K562 (cell line): ENCODE measurements around the gene ACYP2. TPM values are rescaled to one million over a fixed set of nuclear protein-coding genes. Genes with fewer than 3 reads are reported as not detected.

Experiments
- ATAC-seq: fragments of 200-7000 bp; cut with Tn5 transposase; 3 replicates; pipeline ENCODE4 v1.9.1; 2020; ENCODE audit warnings: moderate library complexity
- BruUV-seq: library from RNA; stranded (reverse); fragments of 400-500 nt; replicated peaks from 2 replicates; lab custom pipeline; 2021; lab: Mats Ljungman, UMichigan
- CTCF ChIA-PET: fragments of 300-600 bp; formaldehyde crosslinking; extraction: SDS; loops from one replicate; lab custom pipeline; 2021; ENCODE audit warnings: low intra/inter-chr PET ratio; lab: Yijun Ruan, JAX
- POLR2A ChIA-PET: fragments of 300-600, 350-650 bp; sonication (Branson Sonifier 250); formaldehyde crosslinking; extraction: SDS; loops from one replicate; lab custom pipeline; 2021; ENCODE audit warnings: antibody characterized with exemption, inconsistent platforms; lab: Yijun Ruan, JAX
- DNase-seq, 4 experiments: peaks; one replicate each; pipeline versions ENCODE4 v3.0.0 to v3.0.0-alpha.2; 2011 to 2018; ENCODE audit warnings: low spot score in 3 of 4, mixed read lengths in 3 of 4; ENCODE audit errors: extremely low read depth in 1 of 4
- FAIRE-seq: peaks from 2 replicates; lab custom pipeline; 2011; peaks lifted over from hg19 to GRCh38; lab: Jason Lieb, UNC
- H2AFZ ChIP-seq: 2 replicates; pipeline ENCODE4 v1.6.0; 2011; ENCODE audit warnings: low read depth, low read length, control low read depth, inconsistent platforms
- H3K27ac ChIP-seq: fragments of 200-600 bp; 3 replicates; pipeline ENCODE4 v1.8.0; 2011; ENCODE audit warnings: low read depth, mild to moderate bottlenecking, control low read depth, inconsistent platforms, low read length, moderate library complexity, mixed read lengths; ENCODE audit errors: extremely low read depth
- H3K27me3 ChIP-seq, 2 experiments: fragments of 300-600 bp in 1 of 2; 2 replicates in 1 of 2; 3 replicates in 1 of 2; pipeline versions ENCODE4 v1.6.0 to v1.8.0; 2011; ENCODE audit warnings: inconsistent platforms in 2 of 2, low read length in 2 of 2, mild to moderate bottlenecking in 1 of 2, mixed read lengths in 1 of 2, moderate library complexity in 1 of 2; ENCODE audit not compliant: control insufficient read depth in 2 of 2, insufficient read depth in 2 of 2
- H3K36me3 ChIP-seq: fragments of 300-600 bp; 3 replicates; pipeline ENCODE4 v1.8.0; 2011; ENCODE audit warnings: mild to moderate bottlenecking, low read length, inconsistent platforms; ENCODE audit not compliant: control insufficient read depth, insufficient read depth
- H3K4me1 ChIP-seq, 2 experiments: fragments of 200-600 bp in 1 of 2; replicated peaks in 1 of 2; 2 replicates in 1 of 2; 3 replicates in 1 of 2; pipeline versions ENCODE4 v1.5.1 to v1.8.0; 2011; ENCODE audit warnings: inconsistent platforms in 2 of 2, low read length in 2 of 2, mild to moderate bottlenecking in 1 of 2, mixed read lengths in 1 of 2, moderate library complexity in 1 of 2; ENCODE audit not compliant: control insufficient read depth in 2 of 2, insufficient read depth in 2 of 2
- H3K4me2 ChIP-seq: 2 replicates; pipeline ENCODE4 v1.6.1; 2011; ENCODE audit warnings: low read length, control low read depth, inconsistent platforms, mixed read lengths; ENCODE audit not compliant: insufficient read depth
- H3K4me3 ChIP-seq: fragments of 200-600 bp; sonication (generic), shearing (Covaris generic); 2 replicates; pipeline ENCODE4 v1.5.1; 2016; ENCODE audit warnings: control low read depth, inconsistent platforms
- H3K79me2 ChIP-seq: fragments of 200-600 bp; 3 replicates; pipeline ENCODE4 v1.8.0; 2011; ENCODE audit warnings: low read length, inconsistent platforms; ENCODE audit not compliant: control insufficient read depth, insufficient read depth
- H3K9ac ChIP-seq, 2 experiments: 2 replicates each; pipeline versions ENCODE4 v1.6.0 to v1.6.1; 2011; ENCODE audit warnings: low read depth in 2 of 2, low read length in 2 of 2, control low read depth in 1 of 2, inconsistent platforms in 1 of 2, mild to moderate bottlenecking in 1 of 2, mixed read lengths in 1 of 2; ENCODE audit not compliant: insufficient read depth in 1 of 2
- H3K9me1 ChIP-seq: one replicate; pipeline ENCODE4 v1.6.0; 2011; ENCODE audit warnings: inconsistent platforms, mild to moderate bottlenecking, low read length, moderate library complexity; ENCODE audit not compliant: control insufficient read depth, insufficient read depth
- H3K9me3 ChIP-seq: replicated peaks from 2 replicates; pipeline ENCODE4 v1.5.1; 2011; ENCODE audit warnings: low read depth, low read length, inconsistent platforms; ENCODE audit not compliant: control insufficient read depth, insufficient read depth
- H4K20me1 ChIP-seq: replicated peaks from 2 replicates; pipeline ENCODE4 v1.6.1; 2011; ENCODE audit warnings: low read length, inconsistent platforms, mixed read lengths; ENCODE audit not compliant: control insufficient read depth, insufficient read depth
- C11orf30 ChIP-seq: fragments of 450-650 bp; IDR thresholded peaks from 2 replicates; pipeline ENCODE4 v1.6.1; 2016; ENCODE audit warnings: low read depth, mild to moderate bottlenecking
- CEBPG ChIP-seq, 3 experiments: fragments of 200-800 bp in 1 of 3; sonication (Bioruptor generic) in 1 of 3; sonication (generic) in 1 of 3; formaldehyde crosslinking in 1 of 3; IDR thresholded peaks in 2 of 3; conservative IDR thresholded peaks in 1 of 3; 2 replicates each; pipeline versions ENCODE4 v1.6.1 to v1.8.0; 2016 to 2022; ENCODE audit warnings: missing compliant biosample characterization in 2 of 3, missing genetic modification characterization in 2 of 3, mild to moderate bottlenecking in 1 of 3, missing genetic modification reagents in 1 of 3
- HLTF ChIP-seq: fragments of 450-650 bp; IDR thresholded peaks from 2 replicates; pipeline ENCODE4 v1.6.1; 2016
- MAFF ChIP-seq: IDR thresholded peaks from 2 replicates; pipeline ENCODE4 v1.6.1; 2012; ENCODE audit warnings: low read length, improper control_type of control experiment
- MAFG ChIP-seq: fragments of 450-650 bp; conservative IDR thresholded peaks from 2 replicates; pipeline ENCODE4 v1.6.1; 2016; ENCODE audit warnings: missing genetic modification characterization, missing compliant biosample characterization
- MAFK ChIP-seq: IDR thresholded peaks from 2 replicates; pipeline ENCODE4 v1.6.1; 2011; ENCODE audit warnings: low read length, improper control_type of control experiment
- MTF1 ChIP-seq: fragments of 250-450 bp; sonication (Bioruptor Pico); IDR thresholded peaks from 2 replicates; pipeline ENCODE4 v1.9.0; 2021; ENCODE audit warnings: moderate library complexity, mild to moderate bottlenecking, inconsistent platforms, borderline replicate concordance
- NCOA2 ChIP-seq, 2 experiments: fragments of 450-650 bp; IDR thresholded peaks; 2 replicates each; pipeline ENCODE4 v1.6.1; 2018; ENCODE audit warnings: mild to moderate bottlenecking in 2 of 2, moderate library complexity in 1 of 2; ENCODE audit not compliant: partially characterized antibody in 2 of 2
- NELFE ChIP-seq: IDR thresholded peaks from 2 replicates; pipeline ENCODE4 v1.6.1; 2011; ENCODE audit warnings: mild to moderate bottlenecking; ENCODE audit not compliant: insufficient read depth, insufficient read length
- SNAPC5 ChIP-seq: fragments of 250-450 bp; sonication (Bioruptor Pico); IDR thresholded peaks from 2 replicates; pipeline ENCODE4 v1.8.0; 2021; ENCODE audit warnings: moderate library complexity, mild to moderate bottlenecking, inconsistent platforms
- TAF15 ChIP-seq: fragments of 200-400 bp; formaldehyde crosslinking; IDR thresholded peaks from 2 replicates; pipeline ENCODE4 v1.6.1; 2017; ENCODE audit warnings: mild to moderate bottlenecking, low read depth, low read length, moderate library complexity
- TRIM24 ChIP-seq, 2 experiments: fragments of 450-650 bp; IDR thresholded peaks; 2 replicates each; pipeline ENCODE4 v1.6.1; 2016
- ZNF212 ChIP-seq: fragments of 450-650 bp; formaldehyde crosslinking; IDR thresholded peaks from 2 replicates; pipeline ENCODE4 v1.4.0; 2020; ENCODE audit warnings: mild to moderate bottlenecking
- ZNF316 ChIP-seq: fragments of 450-650 bp; IDR thresholded peaks from 2 replicates; pipeline ENCODE4 v1.6.1; 2016
- WGBS: fragments of 100-300 bp; shearing (Covaris generic); methylation state at CpG from one replicate; pipeline ENCODE4 v1.1.6; 2016; ENCODE audit warnings: low coverage, mixed read lengths; ENCODE audit not compliant: insufficient coverage; ENCODE audit errors: missing lambda C conversion rate; 5-methylcytosine and 5-hydroxymethylcytosine counted together
- in situ Hi-C: fragments of 300-500 bp; cut with MboI; formaldehyde crosslinking; loops from 4 replicates; pipeline ENCODE4 v1.15.0; 2018; ENCODE audit warnings: inconsistent platforms, mixed read lengths
- intact Hi-C: fragments of 100-400 bp; cut with micrococcal nuclease; formaldehyde crosslinking; loops from 2 replicates; pipeline ENCODE4 v1.14.2; 2022
- polyA plus RNA-seq, 8 experiments: library from polyadenylated mRNA; depleted of rRNA in 4 of 8; stranded (reverse) in 5 of 8; unstranded in 3 of 8; fragments of >200 nt; fragmentation: Nextera tagmentation in 2 of 8; fragmentation: Illumina TruSeq in 1 of 8; extraction: Ambion mirVana in 2 of 8; extraction: Trizol in 1 of 8; gene quantifications; 2 replicates each; pipeline versions ENCODE4 v1.2.1 to v1.2.3, GENCODE V29; 2011 to 2014; ENCODE audit warnings: inconsistent platforms in 1 of 8, missing spikeins in 1 of 8
- total RNA-seq, 7 experiments: library from RNA; depleted of rRNA in 6 of 7; stranded (reverse); fragments of >200 nt in 6 of 7; fragmentation: Illumina TruSeq in 2 of 7; extraction: Trizol in 2 of 7; gene quantifications; 2 replicates each; pipeline versions ENCODE4 v1.2.1 to v1.2.3, GENCODE V29; 2011 to 2021; ENCODE audit warnings: low replicate concordance in 1 of 7

The ACYP2 gene
- total and polyA plus RNA-seq, 9 of the 15 experiments (the other 6 are each of a cell fraction or from before 2014, with no cell fraction given): 1.0 to 4.1 (median 2.0) TPM

GRCh38 chr2:54149638-54150441 is 34.4 kb downstream of the ACYP2 start:
- H3K4me2 ChIP-seq: no peak overlapping the region
- no TSS peak for BruUV-seq
- POLR2A ChIA-PET: no interaction called here
- H3K4me3 ChIP-seq: no peak overlapping the region
- WGBS: 37% methylated on average over 3 of the region's 3 CpGs
- no peaks in the 10 kb centered on the region for H3K9me1 ChIP-seq
- no peaks in the 10 kb centered on the region for H3K9me3 ChIP-seq
- CTCF ChIA-PET: no interaction called here
- TF ChIP-seq SNAPC5 (CRISPR knock-in tag) (no peak), CEBPG (CRISPR knock-in tag; IDR thresholded peaks at IDR 0.05) (no peak), CEBPG (tag; conservative IDR thresholded peaks at IDR 0.05 in 1 of 2, IDR thresholded peaks at IDR 0.05 in 1 of 2) (peak in 1 of 2 experiments; percentile 79; a peak in 2 of 4 replicates), TAF15 (no peak), HLTF (no peak), MTF1 (CRISPR knock-in tag) (no peak), ZNF316 (peak; percentile 82), MAFF (peak; percentile 75), MAFG (tag) (peak; percentile 73), NELFE (no peak), NCOA2 (IDR thresholded peaks at IDR 0.05; ENCODE audit: partially characterized antibody in 2 of 2) (peak in 1 of 2 experiments; percentile 8), C11orf30 (peak; percentile 77), ZNF212 (CRISPR knock-in tag) (no peak), TRIM24 (IDR thresholded peaks at IDR 0.05) (peak in 1 of 2 experiments; percentile 12; a peak in 1 of 4 replicates), MAFK (peak; percentile 63)
- TF ChIP-seq, all 486 proteins: peak for 8
- H3K36me3 ChIP-seq: no peaks in the 10 kb centered on the region
- H3K4me1 ChIP-seq: no peaks in the 10 kb centered on the region
- H3K27me3 ChIP-seq: no peaks in the 10 kb centered on the region
- no peak overlapping the region for H3K27ac ChIP-seq
- H4K20me1 ChIP-seq: no peaks in the 10 kb centered on the region
- ATAC-seq (peak; percentile 26; the same call in 2 of the 3 replicates), FAIRE-seq (peak; percentile 6), DNase-seq (no peak)
- H3K79me2 ChIP-seq: no peaks in the 10 kb centered on the region
- peak overlapping the region; percentile 38 for H2AFZ ChIP-seq
- intact Hi-C loops (no loop called here), in situ Hi-C loops (no loop called here)
- no peak overlapping the region for H3K9ac ChIP-seq
